Skeletal muscle satellite cell (primary cell): Measurements from ENCODE around the gene COL9A3.

Source experiments
- H3K27me3 ChIP-seq: 2 replicates; pipeline ENCODE4 v1.7.0; 2013; ENCODE audit warnings: low read length; ENCODE audit not compliant: control insufficient read depth, insufficient read depth
- H3K36me3 ChIP-seq: 2 replicates; pipeline ENCODE4 v1.7.0; 2013; ENCODE audit warnings: mild to moderate bottlenecking, control low read depth, low read length; ENCODE audit not compliant: insufficient read depth
- H3K4me1 ChIP-seq: 2 replicates; pipeline ENCODE4 v1.7.0; 2013; ENCODE audit warnings: low read length; ENCODE audit not compliant: control insufficient read depth, insufficient read depth
- H3K4me2 ChIP-seq: 2 replicates; pipeline ENCODE4 v1.7.0; 2013; ENCODE audit warnings: mild to moderate bottlenecking, low read length
- H3K4me3 ChIP-seq: 2 replicates; pipeline ENCODE4 v1.7.0; 2013; ENCODE audit warnings: low read length
- H3K9ac ChIP-seq: 2 replicates; pipeline ENCODE4 v1.7.0; 2013; ENCODE audit warnings: mild to moderate bottlenecking, low read depth, low read length, moderate library complexity
- H3K9me3 ChIP-seq: replicated peaks from 2 replicates; pipeline ENCODE4 v1.7.0; 2013; ENCODE audit warnings: mild to moderate bottlenecking, control low read depth, low read length

COL9A3 gene

DNA sequence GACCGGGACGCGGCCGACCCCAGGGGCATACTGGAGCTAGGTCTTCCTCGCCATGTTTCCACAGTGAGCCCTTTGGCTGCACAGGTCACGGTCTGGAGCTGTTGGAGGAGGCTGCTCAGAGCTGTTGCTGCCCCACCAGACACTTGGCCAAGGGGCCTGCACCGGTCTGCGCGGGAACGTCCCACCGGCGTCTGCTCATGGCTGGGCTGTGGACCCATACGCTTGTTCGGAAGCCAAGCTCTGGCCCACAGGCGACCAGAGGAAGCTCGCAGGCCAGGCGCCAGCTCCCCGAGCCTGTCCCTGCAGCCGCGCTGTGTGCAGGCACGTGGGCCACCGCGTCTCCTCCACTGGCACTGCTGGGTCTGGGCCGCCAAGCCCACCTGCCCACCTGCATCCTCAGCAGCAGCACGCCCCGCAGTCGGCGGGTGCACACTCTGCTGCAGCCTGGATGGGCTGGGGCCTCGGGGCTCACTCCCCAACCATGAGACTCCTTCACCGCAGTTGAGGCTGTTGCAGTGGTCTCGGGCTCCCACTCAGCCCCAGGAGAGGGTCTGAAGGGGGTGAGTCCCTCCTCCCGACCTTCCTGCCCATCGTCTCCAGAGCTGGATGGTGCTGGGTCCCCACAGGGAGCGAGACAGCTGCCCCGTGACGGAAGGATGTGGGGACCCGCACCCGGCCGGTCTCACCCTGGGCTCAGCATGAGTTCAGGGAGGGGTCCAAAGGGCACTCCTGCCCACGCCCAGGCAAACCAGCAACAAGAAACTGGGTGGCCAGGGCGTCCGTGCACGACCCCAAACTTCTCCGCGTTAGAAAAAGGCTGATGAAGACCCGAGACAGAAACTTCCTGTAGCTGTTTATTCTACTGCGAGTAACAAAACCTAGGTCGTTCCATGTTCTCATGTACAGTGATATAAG, 60.3 kb downstream of the COL9A3 start:
- peaks cover 11% of the 10 kb centered on the region for H3K4me1 ChIP-seq
- no peak overlapping the region for H3K4me2 ChIP-seq
- H3K9me3 ChIP-seq: no peaks in the 10 kb centered on the region
- H3K36me3 ChIP-seq: peaks cover 13% of the 10 kb centered on the region
- no peak overlapping the region for H3K9ac ChIP-seq
- no peak overlapping the region for H3K4me3 ChIP-seq
- no peaks in the 10 kb centered on the region for H3K27me3 ChIP-seq

- peaks cover 11% of the 10 kb centered on the region for H3K4me1 ChIP-seq
- H3K4me2 ChIP-seq: no peak overlapping the region
- H3K36me3 ChIP-seq: peaks cover 13% of the 10 kb centered on the region
- H3K4me3 ChIP-seq: no peak overlapping the region
- H3K27me3 ChIP-seq: no peaks in the 10 kb centered on the region
- no peak overlapping the region for H3K9ac ChIP-seq
- H3K9me3 ChIP-seq: no peaks in the 10 kb centered on the region
These were observed 61.6 kb downstream of the COL9A3 start for GRCh38 chr20:62878244-62879038.

DNA sequence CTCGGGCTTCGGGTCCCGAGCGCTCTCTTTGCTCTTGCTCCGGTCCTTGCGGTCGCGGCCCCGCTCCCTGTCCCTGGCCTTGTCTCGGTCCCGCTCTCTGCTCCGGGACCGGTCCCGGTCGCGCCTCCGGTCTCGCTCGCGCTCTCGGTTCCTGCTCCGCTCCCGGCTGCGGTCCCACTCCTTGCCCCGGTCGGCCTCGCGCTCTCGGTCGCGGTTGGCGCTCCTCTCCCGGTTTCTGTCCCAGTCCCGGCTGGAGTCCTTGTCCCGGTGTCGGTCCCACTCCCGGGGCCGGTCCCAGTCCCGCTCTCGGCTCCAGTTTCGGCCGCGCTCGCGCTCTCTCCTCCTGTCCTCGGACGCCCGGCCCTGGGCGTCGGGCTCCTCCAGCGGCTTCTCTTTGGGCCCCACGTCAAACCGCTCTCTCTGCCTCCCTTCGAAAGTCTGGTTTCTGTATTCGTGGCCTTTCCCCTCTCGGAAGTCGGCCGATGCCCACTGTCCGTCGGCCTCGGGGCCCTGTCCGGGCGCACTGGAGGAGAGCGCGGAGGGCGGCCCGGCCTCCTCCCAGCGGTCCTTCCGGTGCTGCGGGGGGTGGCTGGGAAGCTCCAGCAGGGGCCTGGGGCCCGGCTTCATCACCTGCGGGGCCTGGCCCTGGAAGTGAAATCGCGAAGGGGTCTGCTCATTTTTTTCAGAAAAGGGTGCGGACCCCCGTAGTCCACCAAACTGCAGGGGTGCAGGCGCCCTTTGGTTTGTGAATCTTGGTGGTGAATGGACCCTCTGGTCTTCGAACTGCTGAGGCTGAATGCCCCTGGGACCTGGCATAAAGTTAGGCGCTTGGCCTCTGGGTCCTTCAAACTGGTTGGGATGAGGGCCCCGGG, 62.7 kb downstream of the COL9A3 start:
- H3K27me3 ChIP-seq: no peaks in the 10 kb centered on the region
- no peak overlapping the region for H3K4me2 ChIP-seq
- no peak overlapping the region for H3K9ac ChIP-seq
- no peak overlapping the region for H3K4me3 ChIP-seq
- peaks cover 13% of the 10 kb centered on the region for H3K36me3 ChIP-seq
- peaks cover 8% of the 10 kb centered on the region for H3K4me1 ChIP-seq
- H3K9me3 ChIP-seq: no peaks in the 10 kb centered on the region

- H3K9ac ChIP-seq: no peak overlapping the region
These were observed 63.5 kb downstream of the COL9A3 start for GRCh38 chr20:62880147-62880934.

DNA sequence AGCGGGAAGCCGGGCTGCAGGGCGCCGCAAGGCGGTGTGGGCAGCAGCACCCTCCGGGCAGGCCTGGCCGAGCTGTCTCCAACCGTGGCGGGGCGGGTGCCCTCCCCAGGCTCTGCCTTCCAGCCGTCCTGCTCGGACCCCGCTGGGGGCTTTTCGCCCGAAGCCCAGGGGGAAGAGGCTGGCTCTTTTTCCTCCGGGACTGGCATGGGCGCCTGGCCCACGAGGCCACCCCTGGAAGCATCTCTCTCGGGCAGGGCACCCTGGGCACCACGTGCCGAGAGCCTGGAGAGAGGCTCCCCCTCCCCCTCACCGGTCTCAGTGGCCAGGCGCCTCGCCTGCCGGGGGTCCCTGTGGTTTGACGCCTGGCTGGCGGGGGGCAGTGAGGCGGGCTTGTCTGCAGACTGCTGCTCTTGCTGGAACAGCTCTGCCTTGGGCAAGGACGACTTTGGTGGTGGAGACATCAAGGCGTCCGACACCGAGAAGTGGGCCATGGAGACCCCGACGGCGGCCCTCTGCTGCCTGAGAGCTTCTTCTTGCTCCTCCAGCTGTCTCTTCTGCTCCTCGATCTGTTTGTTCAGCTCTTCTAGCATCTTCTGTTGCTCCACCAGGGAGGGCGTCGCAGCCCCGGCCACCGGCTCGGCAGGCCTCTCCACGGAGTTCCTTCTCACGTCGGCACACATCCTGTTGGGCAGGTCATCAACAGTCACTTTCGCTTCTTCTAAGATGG, 64.2 kb downstream of the COL9A3 start:
- peaks cover 19% of the 10 kb centered on the region for H3K36me3 ChIP-seq
- peaks cover 2% of the 10 kb centered on the region for H3K4me1 ChIP-seq
- no peak overlapping the region for H3K9ac ChIP-seq
- no peak overlapping the region for H3K4me3 ChIP-seq
- no peaks in the 10 kb centered on the region for H3K9me3 ChIP-seq
- no peak overlapping the region for H3K4me2 ChIP-seq
- no peaks in the 10 kb centered on the region for H3K27me3 ChIP-seq

More at GRCh38 chr20:62880147-62880934, 63.5 kb downstream of the COL9A3 start:
- H3K4me1 ChIP-seq: peaks cover 8% of the 10 kb centered on the region
- peaks cover 13% of the 10 kb centered on the region for H3K36me3 ChIP-seq
- H3K4me3 ChIP-seq: no peak overlapping the region
- H3K9me3 ChIP-seq: no peaks in the 10 kb centered on the region
- no peak overlapping the region for H3K4me2 ChIP-seq
- no peaks in the 10 kb centered on the region for H3K27me3 ChIP-seq

- H3K9ac ChIP-seq: no peak overlapping the region
- no peak overlapping the region for H3K4me2 ChIP-seq
- H3K36me3 ChIP-seq: peaks cover 24% of the 10 kb centered on the region
- no peak overlapping the region for H3K4me3 ChIP-seq
- no peaks in the 10 kb centered on the region for H3K27me3 ChIP-seq
- H3K9me3 ChIP-seq: no peaks in the 10 kb centered on the region
- H3K4me1 ChIP-seq: peaks cover 2% of the 10 kb centered on the region
These were observed 65.0 kb downstream of the COL9A3 start for GRCh38 chr20:62881662-62882395.

- Histone ChIP-seq H3K9me3 (no peaks in the 10 kb centered on the region), H3K36me3 (peaks cover 29% of the 10 kb centered on the region), H3K4me3 (no peak overlapping the region), H3K4me1 (peaks cover 8% of the 10 kb centered on the region), H3K4me2 (no peak overlapping the region), H3K9ac (no peak overlapping the region), H3K27me3 (no peaks in the 10 kb centered on the region)
These were observed 65.6 kb downstream of the COL9A3 start for GRCh38 chr20:62882426-62882825.

GRCh38 chr20:62884556-62884955, 67.7 kb downstream of the COL9A3 start:
- Histone ChIP-seq H3K4me3 (no peak overlapping the region), H3K36me3 (peaks cover 46% of the 10 kb centered on the region)

GRCh38 chr20:62885046-62885895, 68.4 kb downstream of the COL9A3 start:
- H3K36me3 ChIP-seq: peaks cover 49% of the 10 kb centered on the region
- H3K27me3 ChIP-seq: no peaks in the 10 kb centered on the region
- H3K9me3 ChIP-seq: no peaks in the 10 kb centered on the region
- H3K4me3 ChIP-seq: no peak overlapping the region
- H3K9ac ChIP-seq: no peak overlapping the region
- H3K4me2 ChIP-seq: no peak overlapping the region
- H3K4me1 ChIP-seq: peaks cover 18% of the 10 kb centered on the region

More at GRCh38 chr20:62884556-62884955, 67.7 kb downstream of the COL9A3 start:
- H3K9me3 ChIP-seq: no peaks in the 10 kb centered on the region
- no peak overlapping the region for H3K9ac ChIP-seq
- no peaks in the 10 kb centered on the region for H3K27me3 ChIP-seq
- peaks cover 18% of the 10 kb centered on the region for H3K4me1 ChIP-seq
- H3K4me2 ChIP-seq: no peak overlapping the region
